Raji (cell line): Measurements from ENCODE around the gene FPGS.

Source experiments
- POLR2A ChIP-seq: IDR thresholded peaks from 2 replicates; pipeline ENCODE4 v1.6.1; 2011; ENCODE audit warnings: low read depth, low read length, control low read depth; ENCODE audit not compliant: insufficient read depth

The FPGS gene

GRCh38 chr9:127768698-127769097 lies 34.0 kb upstream of the FPGS start:
- no peak for TF ChIP-seq POLR2A

- TF ChIP-seq POLR2A = no peak
Observed at GRCh38 chr9:127769101-127769500, 33.6 kb upstream of the FPGS start.

DNA sequence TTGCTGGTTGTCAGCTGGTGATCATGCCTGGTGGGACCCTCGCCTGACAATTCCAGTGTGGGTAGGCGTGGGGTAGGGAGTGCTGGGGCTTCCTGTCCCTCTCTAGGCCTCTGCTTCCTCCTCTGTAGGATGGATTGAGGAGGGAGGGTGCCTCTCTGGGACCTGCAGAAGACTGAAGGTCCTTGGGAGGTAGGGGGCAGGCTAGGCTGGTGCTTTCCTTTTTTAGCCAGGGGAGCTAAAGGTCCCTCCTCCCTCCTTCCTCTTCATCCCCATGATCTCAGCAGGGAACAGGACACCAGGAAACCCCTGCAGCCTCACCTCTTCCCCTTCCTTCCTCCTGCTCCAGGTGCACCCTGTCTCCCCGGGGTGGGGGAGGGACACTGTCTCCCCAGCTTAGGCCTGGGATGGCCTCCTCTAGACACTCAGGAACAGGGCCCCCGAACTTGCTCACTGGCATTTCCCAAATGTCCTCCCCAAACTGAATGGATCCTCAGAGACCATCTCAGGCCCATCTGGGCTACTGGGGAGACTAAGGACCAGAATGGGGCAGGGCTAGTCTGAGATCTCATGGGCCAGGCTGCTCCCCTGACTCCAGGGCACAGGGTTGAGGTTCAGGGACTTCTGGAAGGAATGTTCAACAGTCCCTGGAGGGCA lies 32.6 kb upstream of the FPGS start:
- TF ChIP-seq POLR2A = no peak

- no peak for TF ChIP-seq POLR2A
Observed at GRCh38 chr9:127770583-127770904, 32.1 kb upstream of the FPGS start.

DNA sequence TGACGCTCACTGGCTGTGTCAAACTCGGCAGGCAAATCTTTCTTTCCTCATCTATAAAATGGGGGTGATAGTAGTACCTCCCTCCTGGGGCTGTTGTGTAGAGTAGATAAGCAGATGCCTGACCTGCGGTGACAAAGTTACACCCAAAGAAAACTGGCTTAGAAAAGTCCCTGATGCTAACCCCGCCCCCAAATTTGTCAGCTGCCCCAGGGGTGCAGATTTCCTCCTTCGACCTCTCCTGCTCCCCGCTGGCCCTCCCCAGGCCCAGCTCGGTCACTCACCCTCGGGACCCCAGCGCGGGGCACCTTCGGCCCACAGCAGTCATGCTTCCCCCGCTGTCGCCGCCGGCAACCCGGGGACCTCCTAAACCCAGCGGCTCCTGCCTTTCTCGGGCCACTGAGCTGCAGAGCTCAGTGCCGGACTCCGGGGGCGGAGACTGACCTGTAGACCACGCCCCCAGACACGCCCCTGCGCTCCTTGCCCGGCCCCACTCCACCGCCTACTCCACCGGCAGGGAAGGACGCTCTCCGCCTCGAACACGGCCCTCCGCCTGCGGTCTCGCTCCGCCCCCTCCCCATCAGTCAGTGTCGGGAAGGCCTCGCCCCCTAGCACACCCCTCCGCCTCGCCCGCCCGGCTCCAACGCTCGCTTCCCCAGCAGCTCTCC lies 31.6 kb upstream of the FPGS start:
- no peak for TF ChIP-seq POLR2A

GRCh38 chr9:127771570-127772189 lies 31.0 kb upstream of the FPGS start:
- no peak for TF ChIP-seq POLR2A

DNA sequence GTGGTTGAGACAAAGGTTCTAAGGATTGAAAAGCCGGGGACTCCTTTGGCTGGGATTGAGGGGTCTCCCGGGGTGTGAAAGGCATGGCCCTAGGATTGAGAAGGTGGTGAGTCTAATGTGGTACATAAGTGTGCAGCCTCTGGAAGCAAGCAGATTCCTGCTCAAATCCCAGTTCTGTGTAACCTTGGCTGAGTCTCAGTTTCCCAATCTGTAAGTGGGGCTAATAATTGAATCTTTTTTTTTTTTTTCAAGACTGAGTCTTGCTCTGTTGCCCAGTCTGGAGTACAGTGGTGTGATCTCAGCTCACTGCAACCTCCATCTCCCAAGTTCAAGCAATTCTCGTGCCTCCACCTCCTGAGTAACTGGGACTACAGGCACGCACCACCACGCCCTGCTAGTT lies 30.1 kb upstream of the FPGS start:
- TF ChIP-seq POLR2A = no peak

DNA sequence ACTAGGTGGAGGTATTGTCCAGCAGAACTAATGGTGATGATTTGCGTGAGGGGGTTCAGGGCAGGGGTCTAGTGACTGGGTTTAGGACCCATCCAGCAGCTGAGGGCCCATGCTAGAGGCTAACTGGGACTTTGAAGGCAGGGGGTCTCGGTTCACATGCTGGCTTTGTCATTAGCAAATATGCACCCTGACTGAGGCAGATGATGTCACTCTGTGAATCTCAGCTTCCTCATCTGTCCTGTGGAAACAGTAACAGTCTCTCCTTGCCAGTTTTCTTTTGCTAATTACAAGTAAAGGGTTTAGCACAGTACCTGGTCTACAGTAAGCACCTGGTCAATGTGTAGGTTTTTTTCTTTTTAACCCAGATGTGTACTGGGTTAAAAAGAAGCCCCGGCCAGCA lies 29.4 kb upstream of the FPGS start:
- TF ChIP-seq POLR2A = no peak

GRCh38 chr9:127773981-127774380 lies 28.7 kb upstream of the FPGS start:
- TF ChIP-seq POLR2A = no peak

- peak; percentile 80 for TF ChIP-seq POLR2A
Observed at GRCh38 chr9:127776195-127776923, 26.3 kb upstream of the FPGS start.

DNA sequence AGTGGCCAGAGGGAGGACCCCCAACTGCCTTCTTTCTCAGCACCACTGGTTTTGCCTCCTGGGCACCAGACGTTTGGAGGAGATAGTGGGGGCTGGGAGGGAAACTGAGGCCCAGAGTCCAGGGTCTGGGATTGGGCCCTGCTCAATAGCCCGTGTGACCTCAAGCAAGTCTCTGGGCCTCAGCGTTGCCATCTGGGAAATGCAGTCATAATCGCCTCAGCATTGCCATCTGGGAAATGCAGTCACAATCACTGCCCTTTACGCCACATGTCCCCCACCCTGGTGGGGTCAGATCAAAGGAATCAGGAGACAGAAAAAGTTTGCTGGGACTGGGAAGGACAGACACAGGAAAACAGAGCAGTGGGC lies 25.8 kb upstream of the FPGS start:
- no peak; the same call in 1 of the 2 replicates for TF ChIP-seq POLR2A

DNA sequence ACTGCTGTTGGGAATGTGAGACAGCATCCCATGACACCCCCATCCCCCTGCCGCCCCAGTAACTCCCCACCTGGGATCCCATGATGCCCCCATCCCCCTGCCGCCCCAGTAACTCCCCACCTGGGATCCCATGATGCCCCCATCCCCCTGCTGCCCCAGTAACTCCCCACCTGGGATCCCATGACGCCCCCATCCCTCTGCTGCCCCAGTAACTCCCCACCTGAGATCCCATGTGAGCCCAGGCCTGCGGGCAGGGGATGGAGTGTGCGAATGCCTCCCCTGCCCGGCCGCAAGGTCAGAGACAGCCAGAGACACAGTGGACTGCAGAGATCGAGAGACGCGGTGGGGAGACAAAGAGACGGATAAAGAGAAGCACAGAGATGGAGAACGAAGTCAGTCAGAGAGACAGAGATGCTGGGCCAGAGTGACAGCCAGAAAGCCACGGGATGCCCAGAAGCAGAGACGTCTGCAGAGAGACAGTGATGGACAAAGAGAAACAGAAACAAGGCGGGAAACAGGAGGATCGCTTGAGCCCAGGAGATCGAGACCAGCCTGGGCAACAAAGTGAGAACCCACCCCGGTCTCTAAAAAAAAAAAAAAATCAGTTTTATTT lies 25.2 kb upstream of the FPGS start:
- TF ChIP-seq POLR2A = no peak

DNA sequence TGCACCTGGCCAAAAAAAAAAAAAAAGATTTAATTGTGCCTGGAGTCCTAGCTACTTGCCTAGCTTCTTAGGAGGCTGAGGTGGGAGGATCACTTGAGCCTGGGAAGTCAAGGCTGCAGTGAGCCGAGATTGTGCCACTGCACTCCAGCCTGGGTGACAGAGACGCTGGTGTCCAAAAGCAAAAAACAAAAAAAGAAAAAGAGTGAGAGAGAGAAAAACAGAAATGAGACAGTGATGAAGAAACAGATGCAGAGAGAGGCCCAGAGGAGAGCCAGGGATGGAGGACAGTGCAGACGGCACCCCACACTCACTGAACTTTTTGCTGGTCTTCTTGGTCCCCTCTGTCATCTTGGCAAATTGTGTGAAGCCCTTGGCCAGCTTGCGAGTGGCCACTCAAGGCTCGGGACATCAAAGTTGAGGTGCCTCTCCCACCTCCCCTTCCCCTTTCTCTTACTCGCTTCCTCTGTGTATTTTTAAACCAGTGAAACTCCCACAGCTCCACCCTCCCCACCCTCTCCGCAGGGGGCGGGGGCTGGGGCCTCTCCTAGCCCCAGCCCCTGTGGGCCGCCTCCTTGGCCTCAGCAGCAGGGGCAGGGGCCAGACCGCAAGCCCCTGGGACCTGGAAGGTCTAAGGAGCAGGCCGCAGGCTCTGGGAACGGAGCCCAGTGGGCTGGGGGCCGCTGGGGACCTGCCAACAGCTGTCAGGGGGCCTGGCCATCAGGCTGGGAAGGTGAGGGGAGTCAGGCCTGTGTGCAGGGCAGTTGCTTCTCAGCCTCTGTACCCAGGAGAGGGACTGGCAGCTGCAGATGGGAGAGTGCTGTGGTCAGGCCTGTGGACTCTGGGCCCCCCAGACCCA lies 24.2 kb upstream of the FPGS start, which contains the start of gene SH2D3C:
Gene SH2D3C, minus strand, starts transcription at position 387 of the 856 bp plus-strand sequence. Its CDS starts 39 bp downstream, at position 348.
- TF ChIP-seq POLR2A = peak; percentile 69
